HG02885 (cell line): ENCODE data around the gene PCDHGA1.
A peak's percentile ranks its signal among the peaks of the same experiment; 100 is the strongest.
"Not testable (repeated sequence)": the region's sequence is repeated elsewhere in the genome, so short reads cannot be mapped to it uniquely, and the experiment has no call there.

Source experiments
- ATAC-seq: cut with Tn5 transposase; IDR thresholded peaks from one replicate; pipeline ENCODE4 v1.9.1; 2021; ENCODE audit warnings: mild to moderate bottlenecking; ENCODE audit not compliant: unreplicated experiment, poor library complexity

The PCDHGA1 gene

GRCh38 chr5:141432726-141433125, 102.4 kb downstream of the PCDHGA1 start:
- ATAC-seq, result not testable (repeated sequence)

GRCh38 chr5:141434006-141434405, 103.7 kb downstream of the PCDHGA1 start:
- ATAC-seq, result no peak

GRCh38 chr5:141437221-141437620, 106.9 kb downstream of the PCDHGA1 start:
- ATAC-seq, result no peak

- no peak for ATAC-seq
Observed at GRCh38 chr5:141439411-141440141, 109.3 kb downstream of the PCDHGA1 start.

- no peak for ATAC-seq
Observed at GRCh38 chr5:141440341-141440740, 110.0 kb downstream of the PCDHGA1 start.

- no peak for ATAC-seq
Observed at GRCh38 chr5:141441571-141442170, 111.4 kb downstream of the PCDHGA1 start.

GRCh38 chr5:141465351-141465750, 135.0 kb downstream of the PCDHGA1 start:
- no peak for ATAC-seq

- ATAC-seq, result peak; percentile 99
Observed at GRCh38 chr5:141475625-141476131, 145.4 kb downstream of the PCDHGA1 start, which contains the start of gene PCDHGC3. TSS of gene PCDHGC3 (plus strand) at chr5:141475966. CDS start at chr5:141476117, 151 bp downstream.

- peak; percentile 33 for ATAC-seq
Observed at GRCh38 chr5:141476132-141476911, 146.0 kb downstream of the PCDHGA1 start.

- no peak for ATAC-seq
Observed at GRCh38 chr5:141477044-141477575, 146.8 kb downstream of the PCDHGA1 start.

GRCh38 chr5:141477815-141478214, 147.5 kb downstream of the PCDHGA1 start:
- ATAC-seq, result no peak

- no peak for ATAC-seq
Observed at GRCh38 chr5:141478321-141478945, 148.1 kb downstream of the PCDHGA1 start.

GRCh38 chr5:141479776-141480175, 149.5 kb downstream of the PCDHGA1 start:
- no peak for ATAC-seq

GRCh38 chr5:141483902-141484301, 153.6 kb downstream of the PCDHGA1 start:
- no peak for ATAC-seq

- no peak for ATAC-seq
Observed at GRCh38 chr5:141484310-141484640, 154.0 kb downstream of the PCDHGA1 start.

GRCh38 chr5:141484641-141485311, 154.5 kb downstream of the PCDHGA1 start, which contains the start of gene PCDHGC4:
TSS of gene PCDHGC4 (plus strand) at chr5:141485030. CDS start at chr5:141485174, 144 bp downstream.
- ATAC-seq, result peak; percentile 65

GRCh38 chr5:141485321-141486055, 155.2 kb downstream of the PCDHGA1 start:
- no peak for ATAC-seq

- ATAC-seq, result no peak
Observed at GRCh38 chr5:141486091-141486490, 155.8 kb downstream of the PCDHGA1 start.

GRCh38 chr5:141487131-141487530, 156.8 kb downstream of the PCDHGA1 start:
- ATAC-seq, result no peak
